22Rv1 (cell line): Measurements from ENCODE around the gene TPK1.

ENCODE experiments used
- CTCF ChIP-seq: fragments of 450-650 bp; IDR thresholded peaks from 2 replicates; pipeline ENCODE4 v1.5.1; 2017; ENCODE audit warnings: mild to moderate bottlenecking
- ZFX ChIP-seq: fragments of 450-650 bp; IDR thresholded peaks from 2 replicates; pipeline ENCODE4 v1.6.1; 2017; ENCODE audit warnings: antibody characterized with exemption, borderline replicate concordance

- no peak for TF ChIP-seq CTCF
- no peak for TF ChIP-seq ZFX
Observed at GRCh38 chr7:144628176-144628575, 207.7 kb downstream of the TPK1 start.
